NCI-H446 treated with DMSO at 0.1 percent for 48 hours (cell line): ENCODE results near the gene CISH.
A peak's percentile ranks its signal among the peaks of the same experiment; 100 is the strongest.

Experiments used
- DNase-seq: peaks from one replicate; lab custom pipeline; 2025; lab: John Stamatoyannopoulos, UW

CISH gene

GRCh38 chr3:50637011-50637410 lies 25.4 kb upstream of the CISH start:
- no peak for DNase-seq

- DNase-seq, result no peak
Measured at GRCh38 chr3:50635066-50635465, 23.5 kb upstream of the CISH start.

GRCh38 chr3:50633230-50633790 lies 21.7 kb upstream of the CISH start:
- no peak for DNase-seq

- DNase-seq, result no peak
Measured at GRCh38 chr3:50632450-50632849, 20.9 kb upstream of the CISH start.

- no peak for DNase-seq
Measured at GRCh38 chr3:50630877-50631276, 19.3 kb upstream of the CISH start.

- no peak for DNase-seq
Measured at GRCh38 chr3:50630394-50630793, 18.8 kb upstream of the CISH start.

- no peak for DNase-seq
Measured at GRCh38 chr3:50628601-50629000, 17.0 kb upstream of the CISH start.

GRCh38 chr3:50627407-50628051 lies 16.0 kb upstream of the CISH start:
- DNase-seq, result no peak

- no peak for DNase-seq
Measured at GRCh38 chr3:50626401-50626800, 14.8 kb upstream of the CISH start.

- DNase-seq, result no peak
Measured at GRCh38 chr3:50625231-50626182, 13.9 kb upstream of the CISH start.

GRCh38 chr3:50624634-50625033 lies 13.1 kb upstream of the CISH start:
- DNase-seq, result no peak

GRCh38 chr3:50623840-50624474 lies 12.4 kb upstream of the CISH start:
- DNase-seq, result no peak

GRCh38 chr3:50622881-50623280 lies 11.3 kb upstream of the CISH start:
- no peak for DNase-seq

- DNase-seq, result no peak
Measured at GRCh38 chr3:50620820-50621219, 9.2 kb upstream of the CISH start.

GRCh38 chr3:50620420-50620819 lies 8.8 kb upstream of the CISH start:
- DNase-seq, result no peak

GRCh38 chr3:50617911-50618481 lies 6.4 kb upstream of the CISH start:
- DNase-seq, result no peak

GRCh38 chr3:50617096-50617791 lies 5.7 kb upstream of the CISH start, which contains the start of gene MAPKAPK3:
Gene MAPKAPK3 (plus strand): TSS chr3:50617151. CDS start chr3:50617566, 415 bp downstream.
- no peak for DNase-seq

GRCh38 chr3:50616770-50617095 lies 5.2 kb upstream of the CISH start:
- peak; percentile 50 for DNase-seq

GRCh38 chr3:50616003-50616769 lies 4.6 kb upstream of the CISH start:
- peak; percentile 56 for DNase-seq

- DNase-seq, result no peak
Measured at GRCh38 chr3:50615190-50615589, 3.6 kb upstream of the CISH start.
